ENCODE results near the gene SYNGR3.

DNA sequence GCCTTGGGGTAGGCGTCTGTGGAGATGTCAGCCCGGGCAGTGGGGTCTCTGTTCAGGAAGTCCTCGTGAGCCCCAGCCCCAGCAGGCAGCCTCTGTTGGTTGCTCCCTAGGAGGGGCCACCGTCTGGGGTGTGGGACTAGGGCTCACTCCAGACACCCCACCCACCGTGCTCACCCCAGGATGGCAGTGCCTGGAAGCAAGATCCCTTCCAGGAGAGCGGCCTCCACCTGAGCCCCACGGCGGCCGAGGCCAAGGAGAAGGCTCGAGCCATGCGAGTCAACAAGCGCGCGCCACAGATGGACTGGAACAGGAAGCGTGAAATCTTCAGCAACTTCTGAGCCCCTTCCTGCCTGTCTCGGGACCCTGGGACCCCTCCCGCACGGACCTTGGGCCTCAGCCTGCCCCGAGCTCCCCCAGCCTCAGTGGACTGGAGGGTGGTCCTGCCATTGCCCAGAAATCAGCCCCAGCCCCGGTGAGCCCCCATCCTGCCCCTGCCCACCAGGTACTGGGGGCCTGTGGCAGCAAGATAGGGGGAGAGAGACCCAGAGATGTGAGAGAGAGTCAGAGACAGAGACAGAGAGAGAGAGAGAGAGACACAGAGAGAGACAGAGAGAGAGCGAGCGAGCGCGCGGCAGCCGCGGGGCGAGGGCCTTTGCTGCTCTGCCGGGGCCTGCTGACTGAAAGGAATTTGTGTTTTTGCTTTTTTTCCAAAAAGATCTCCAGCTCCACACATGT is 48.0 kb downstream of the SYNGR3 start:
- TF ChIP-seq, protein P1, sequence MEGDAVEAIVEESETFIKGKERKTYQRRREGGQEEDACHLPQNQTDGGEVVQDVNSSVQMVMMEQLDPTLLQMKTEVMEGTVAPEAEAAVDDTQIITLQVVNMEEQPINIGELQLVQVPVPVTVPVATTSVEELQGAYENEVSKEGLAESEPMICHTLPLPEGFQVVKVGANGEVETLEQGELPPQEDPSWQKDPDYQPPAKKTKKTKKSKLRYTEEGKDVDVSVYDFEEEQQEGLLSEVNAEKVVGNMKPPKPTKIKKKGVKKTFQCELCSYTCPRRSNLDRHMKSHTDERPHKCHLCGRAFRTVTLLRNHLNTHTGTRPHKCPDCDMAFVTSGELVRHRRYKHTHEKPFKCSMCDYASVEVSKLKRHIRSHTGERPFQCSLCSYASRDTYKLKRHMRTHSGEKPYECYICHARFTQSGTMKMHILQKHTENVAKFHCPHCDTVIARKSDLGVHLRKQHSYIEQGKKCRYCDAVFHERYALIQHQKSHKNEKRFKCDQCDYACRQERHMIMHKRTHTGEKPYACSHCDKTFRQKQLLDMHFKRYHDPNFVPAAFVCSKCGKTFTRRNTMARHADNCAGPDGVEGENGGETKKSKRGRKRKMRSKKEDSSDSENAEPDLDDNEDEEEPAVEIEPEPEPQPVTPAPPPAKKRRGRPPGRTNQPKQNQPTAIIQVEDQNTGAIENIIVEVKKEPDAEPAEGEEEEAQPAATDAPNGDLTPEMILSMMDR (IDR thresholded peaks at IDR 0.05; ENCODE audit: insufficient read depth, low read length, poor library complexity, severe bottlenecking) = no peak
- TF ChIP-seq EZH2phosphoT487 (conservative IDR thresholded peaks at IDR 0.05; ENCODE audit: low read length) = no peak

Data from SU-DHL-6 (cell line).